Spleen (tissue), 11 donors: ENCODE results near the gene AMT. TPM values are rescaled to one million over a fixed set of nuclear protein-coding genes. Genes with fewer than 3 reads are reported as not detected.

Experiments
- DNase-seq: peaks from one replicate; pipeline ENCODE4 v3.0.0-alpha.2; 2020
- H3K27ac ChIP-seq, 8 donors: fragments of 200-600 bp; sonication (generic) in 7 of 8; 1 replicate in 4 of 8; 2 replicates in 4 of 8; pipeline versions ENCODE4 v1.5.0 to v1.8.0; 2016 to 2021; ENCODE audit warnings: inconsistent platforms in 4 of 8, mild to moderate bottlenecking in 4 of 8, moderate library complexity in 1 of 8
- H3K27me3 ChIP-seq, 7 donors: fragments of 200-600 bp; sonication (generic) in 6 of 7; replicated peaks in 1 of 7; 1 replicate in 4 of 7; 2 replicates in 3 of 7; pipeline versions ENCODE4 v1.5.0 to v1.8.0; 2016 to 2021; ENCODE audit warnings: inconsistent platforms in 3 of 7, mild to moderate bottlenecking in 1 of 7
- H3K36me3 ChIP-seq, 6 donors: fragments of 200-600 bp; sonication (generic) in 5 of 6; 1 replicate in 4 of 6; 2 replicates in 2 of 6; pipeline versions ENCODE4 v1.5.0 to v1.8.0; 2016 to 2021; ENCODE audit warnings: inconsistent platforms in 2 of 6
- H3K4me1 ChIP-seq, 6 donors: fragments of 200-600 bp; sonication (generic) in 5 of 6; 1 replicate in 3 of 6; 2 replicates in 3 of 6; pipeline versions ENCODE4 v1.5.0 to v1.8.0; 2016 to 2021; ENCODE audit warnings: inconsistent platforms in 3 of 6
- H3K4me3 ChIP-seq, 8 donors: fragments of 200-600 bp; sonication (generic) in 7 of 8; 1 replicate in 4 of 8; 2 replicates in 4 of 8; pipeline versions ENCODE4 v1.5.0 to v1.8.0; 2016 to 2021; ENCODE audit warnings: inconsistent platforms in 4 of 8, mild to moderate bottlenecking in 4 of 8, moderate library complexity in 2 of 8
- H3K9me3 ChIP-seq, 8 donors: fragments of 200-600 bp; sonication (generic) in 7 of 8; 1 replicate in 4 of 8; 2 replicates in 4 of 8; pipeline versions ENCODE4 v1.5.0 to v1.8.0; 2016 to 2021; ENCODE audit warnings: inconsistent platforms in 4 of 8
- POLR2A ChIP-seq, 3 donors: fragments of 450-650 bp; IDR thresholded peaks; one replicate each; pipeline ENCODE4 v1.5.1; 2017; ENCODE audit warnings: antibody characterized with exemption in 3 of 3, mild to moderate bottlenecking in 1 of 3
- POLR2AphosphoS5 ChIP-seq, 3 donors: sonication (generic); formaldehyde crosslinking; IDR thresholded peaks; one replicate each; pipeline ENCODE4 v1.5.1; 2017; ENCODE audit warnings: antibody characterized with exemption in 3 of 3
- WGBS, 5 donors: extraction: QIAGEN DNeasy Blood & Tissue Kit in 3 of 5; methylation state at CpG; one replicate each; pipeline versions ENCODE4 v1.1.5 to v1.1.7; 2013 to 2018; 5-methylcytosine and 5-hydroxymethylcytosine counted together
- intact Hi-C: fragments of 100-400 bp; cut with DNase I; formaldehyde crosslinking; loops from one replicate; pipeline ENCODE4 v1.15.0; 2023; ENCODE audit warnings: low total_unique reads
- polyA plus RNA-seq, 3 donors: library from polyadenylated mRNA; stranded (reverse); fragments of 200-250 nt; gene quantifications; one replicate each; pipeline ENCODE4 v1.2.1, GENCODE V29; 2013
- total RNA-seq, 7 donors: library from RNA; depleted of rRNA in 3 of 7; stranded (reverse); fragments of >200 nt in 3 of 7; fragmentation: NEBNext Ultra II Directional in 4 of 7; extraction: Animal tissue kit (Norgen Biotek cat#: 25700) in 4 of 7; gene quantifications; one replicate each; pipeline versions ENCODE4 v1.1.0 to v1.2.1, GENCODE V29; 2016 to 2021
- TF ChIP-seq, protein P1 (sequence below), 11 experiments: fragments of 200-600 bp in 7 of 11; fragments of 450-650 bp in 4 of 11; sonication (generic) in 4 of 11; IDR thresholded peaks in 8 of 11; conservative IDR thresholded peaks in 3 of 11; 1 replicate in 7 of 11; 2 replicates in 4 of 11; pipeline versions ENCODE4 v1.4.0 to v1.8.0; 2016 to 2021; ENCODE audit warnings: antibody characterized with exemption in 11 of 11, inconsistent platforms in 4 of 11, mild to moderate bottlenecking in 1 of 11
- donor health status: healthy with polysubstance abuse.
- donor health status: DM: no; HTN: no; CAD: no; lungs with moderate emphysema.
- donor health status: DM: no; HTN: no; CAD: no.
- donor health status: Bipolar disorder and iron deficiency.
- donor health status: healthy.
- donor health status: DM: no; HTN: no; CAD: no.
- donor health status: DM: yes; HTN: yes; CAD: no.

AMT gene
- total and polyA plus RNA-seq, 10 donors, result 4.2 to 35.0 (median 10.6) TPM

DNA sequence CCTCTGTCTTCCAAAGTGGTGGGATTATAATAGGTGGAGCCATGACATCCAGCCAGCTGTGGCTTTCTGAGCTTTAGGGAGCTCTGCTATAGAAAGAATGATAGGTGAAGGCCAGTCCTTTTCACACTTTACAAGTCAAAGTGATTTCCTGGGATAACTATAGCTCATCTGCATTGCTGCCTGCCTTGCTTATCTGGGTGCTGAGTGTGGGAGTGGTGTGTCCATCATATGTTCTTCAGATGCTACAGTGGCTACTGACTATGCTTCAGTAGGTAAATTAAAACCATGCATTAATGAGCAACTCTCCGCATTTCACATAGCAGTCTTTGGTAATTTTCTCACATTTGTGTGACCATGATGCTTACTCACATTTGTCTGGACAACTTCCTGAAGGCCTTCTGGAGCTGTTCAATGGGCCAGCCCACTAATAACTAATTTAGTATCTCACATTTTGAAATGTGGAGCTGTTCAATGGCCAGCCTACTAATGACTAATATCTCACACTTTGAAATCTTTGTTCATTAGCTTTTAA lies 33.9 kb downstream of the AMT start:
- H3K4me1 ChIP-seq, result peaks cover 21 to 100% (median 94%) of the 10 kb centered on the region in 6 donors
- intact Hi-C loops, result no loop called here
- 77 to 100% (median 88%) methylated on average over 1 of the region's 1 CpG for WGBS, 5 donors
- H3K27ac ChIP-seq, result peak overlapping the region in 2 of 8 donors; percentile 55 to 81
- TF ChIP-seq POLR2A (IDR thresholded peaks at IDR 0.05) (no peak), POLR2AphosphoS5 (IDR thresholded peaks at IDR 0.05) (no peak)
- TF ChIP-seq, protein P1, sequence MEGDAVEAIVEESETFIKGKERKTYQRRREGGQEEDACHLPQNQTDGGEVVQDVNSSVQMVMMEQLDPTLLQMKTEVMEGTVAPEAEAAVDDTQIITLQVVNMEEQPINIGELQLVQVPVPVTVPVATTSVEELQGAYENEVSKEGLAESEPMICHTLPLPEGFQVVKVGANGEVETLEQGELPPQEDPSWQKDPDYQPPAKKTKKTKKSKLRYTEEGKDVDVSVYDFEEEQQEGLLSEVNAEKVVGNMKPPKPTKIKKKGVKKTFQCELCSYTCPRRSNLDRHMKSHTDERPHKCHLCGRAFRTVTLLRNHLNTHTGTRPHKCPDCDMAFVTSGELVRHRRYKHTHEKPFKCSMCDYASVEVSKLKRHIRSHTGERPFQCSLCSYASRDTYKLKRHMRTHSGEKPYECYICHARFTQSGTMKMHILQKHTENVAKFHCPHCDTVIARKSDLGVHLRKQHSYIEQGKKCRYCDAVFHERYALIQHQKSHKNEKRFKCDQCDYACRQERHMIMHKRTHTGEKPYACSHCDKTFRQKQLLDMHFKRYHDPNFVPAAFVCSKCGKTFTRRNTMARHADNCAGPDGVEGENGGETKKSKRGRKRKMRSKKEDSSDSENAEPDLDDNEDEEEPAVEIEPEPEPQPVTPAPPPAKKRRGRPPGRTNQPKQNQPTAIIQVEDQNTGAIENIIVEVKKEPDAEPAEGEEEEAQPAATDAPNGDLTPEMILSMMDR (IDR thresholded peaks at IDR 0.05 in 8 of 11, conservative IDR thresholded peaks at IDR 0.05 in 3 of 11), result no peak
- H3K27me3 ChIP-seq, result no peaks in the 10 kb centered on the region
- no peak for DNase-seq
- no peaks in the 10 kb centered on the region for H3K9me3 ChIP-seq
- peaks cover 0 to 29% (median 2%) of the 10 kb centered on the region in 6 donors for H3K36me3 ChIP-seq
- H3K4me3 ChIP-seq, result no peak overlapping the region

DNA sequence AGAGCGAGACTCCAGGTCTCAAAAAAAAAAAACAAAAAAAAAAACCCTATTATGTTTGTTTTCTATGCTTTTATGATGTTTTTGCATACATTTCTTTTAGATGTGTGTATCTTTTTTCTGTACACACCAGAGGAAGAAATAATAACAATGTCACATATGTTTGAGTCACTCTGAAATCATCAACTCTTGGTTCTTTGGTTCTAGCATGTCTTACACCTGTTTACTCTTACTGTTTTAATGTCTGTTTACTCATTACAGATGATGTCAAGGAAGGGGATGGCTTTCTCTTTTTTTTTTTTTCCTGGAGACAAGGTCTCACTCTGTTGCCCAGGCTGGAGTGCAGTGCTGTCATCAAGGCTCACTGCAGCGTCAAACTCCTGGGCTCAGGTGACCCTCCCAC lies 34.6 kb downstream of the AMT start:
- no peaks in the 10 kb centered on the region for H3K27me3 ChIP-seq
- intact Hi-C loops, result no loop called here
- no peak overlapping the region for H3K4me3 ChIP-seq
- H3K27ac ChIP-seq, result peak overlapping the region in 4 of 8 donors; percentile 7 to 81 (median 33)
- no peak for DNase-seq
- TF ChIP-seq POLR2A (IDR thresholded peaks at IDR 0.05), result no peak
- no peak for TF ChIP-seq POLR2AphosphoS5 (IDR thresholded peaks at IDR 0.05)
- TF ChIP-seq, protein P1 (IDR thresholded peaks at IDR 0.05 in 8 of 11, conservative IDR thresholded peaks at IDR 0.05 in 3 of 11), result no peak
- peaks cover 0 to 29% (median 2%) of the 10 kb centered on the region in 6 donors for H3K36me3 ChIP-seq
- no peaks in the 10 kb centered on the region for H3K9me3 ChIP-seq
- H3K4me1 ChIP-seq, result peaks cover 22 to 100% (median 94%) of the 10 kb centered on the region in 6 donors
- 79 to 92% (median 82%) methylated on average over 2 of the region's 2 CpGs for WGBS, 5 donors

DNA sequence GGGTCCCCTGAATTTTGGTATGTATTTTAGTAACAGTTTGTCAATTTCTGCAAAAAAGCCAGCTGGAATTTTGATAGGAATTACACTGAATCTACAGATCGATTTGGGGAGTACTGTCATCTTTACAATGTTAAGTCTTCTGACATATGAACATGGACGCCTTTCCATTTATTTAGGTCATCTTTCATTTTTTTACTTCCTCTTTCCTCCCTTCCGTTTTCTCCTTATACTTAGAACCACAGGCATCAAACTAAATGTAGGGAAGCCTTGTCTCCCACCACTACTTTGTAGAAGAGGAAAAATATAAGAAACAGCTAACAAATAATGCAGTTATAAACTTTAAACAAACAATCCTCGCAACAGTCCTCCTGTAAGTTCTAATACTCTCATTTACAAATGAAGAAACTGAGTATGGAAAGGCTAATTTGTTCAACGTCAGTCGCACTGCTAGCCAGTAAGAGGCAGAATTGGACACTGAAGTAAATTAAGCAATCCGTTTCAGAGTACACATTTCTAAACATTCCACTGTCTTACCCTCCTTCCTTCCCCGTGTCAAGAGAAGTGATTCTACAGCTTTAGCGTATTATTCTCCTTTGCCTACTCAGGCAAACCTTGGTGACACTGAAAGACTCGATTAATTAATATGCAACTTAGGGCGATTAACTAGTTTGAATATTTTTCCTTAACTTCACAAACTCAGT lies 36.1 kb downstream of the AMT start:
- 37 to 47% (median 44%) methylated on average over 11 of the region's 11 CpGs for WGBS, 5 donors
- intact Hi-C loops, result no loop called here
- peaks cover 20 to 100% (median 93%) of the 10 kb centered on the region in 6 donors for H3K4me1 ChIP-seq
- H3K27me3 ChIP-seq, result no peaks in the 10 kb centered on the region
- DNase-seq, result no peak
- H3K9me3 ChIP-seq, result no peaks in the 10 kb centered on the region
- TF ChIP-seq POLR2A (IDR thresholded peaks at IDR 0.05), result no peak
- TF ChIP-seq POLR2AphosphoS5 (IDR thresholded peaks at IDR 0.05), result no peak
- TF ChIP-seq, protein P1 (IDR thresholded peaks at IDR 0.05 in 8 of 11, conservative IDR thresholded peaks at IDR 0.05 in 3 of 11), result no peak
- H3K4me3 ChIP-seq, result peak overlapping the region in 1 of 8 donors; percentile 6
- H3K27ac ChIP-seq, result peak overlapping the region in 7 of 8 donors; percentile 46 to 83 (median 74)
- peaks cover 0 to 20% (median 2%) of the 10 kb centered on the region in 6 donors for H3K36me3 ChIP-seq

DNA sequence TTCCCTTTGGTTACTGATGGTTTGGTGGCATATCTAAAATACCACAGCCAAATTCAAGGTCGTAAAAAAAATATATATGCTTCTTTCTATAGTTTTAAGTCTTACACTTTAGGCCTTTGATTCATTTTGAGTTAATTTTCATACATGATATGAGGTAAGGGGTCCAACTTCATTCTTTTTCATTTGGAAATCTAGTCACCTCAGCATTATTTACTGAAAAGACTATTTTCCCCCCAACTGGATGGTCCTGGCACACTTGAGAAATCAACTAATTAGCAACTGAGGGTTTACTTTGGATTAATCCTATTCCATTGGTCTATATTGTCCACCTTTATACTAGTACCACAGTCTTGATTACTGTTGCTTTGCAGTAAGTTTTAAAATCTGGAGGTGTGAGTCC lies 36.7 kb downstream of the AMT start:
- no peak for DNase-seq
- H3K27me3 ChIP-seq, result no peaks in the 10 kb centered on the region
- no peak for TF ChIP-seq POLR2AphosphoS5 (IDR thresholded peaks at IDR 0.05)
- TF ChIP-seq, protein P1 (IDR thresholded peaks at IDR 0.05 in 8 of 11, conservative IDR thresholded peaks at IDR 0.05 in 3 of 11), result no peak
- TF ChIP-seq POLR2A (IDR thresholded peaks at IDR 0.05), result no peak
- intact Hi-C loops, result no loop called here
- H3K4me3 ChIP-seq, result peak overlapping the region in 1 of 8 donors; percentile 6
- no peaks in the 10 kb centered on the region for H3K9me3 ChIP-seq
- WGBS, 5 donors, result 88 to 100% (median 98%) methylated on average over 1 of the region's 1 CpG
- peak overlapping the region in 7 of 8 donors; percentile 46 to 83 (median 74) for H3K27ac ChIP-seq
- peaks cover 20 to 100% (median 95%) of the 10 kb centered on the region in 6 donors for H3K4me1 ChIP-seq
- H3K36me3 ChIP-seq, result peaks cover 0 to 20% (median 2%) of the 10 kb centered on the region in 6 donors
